ENCODE results near the gene TMEM184A.

The TMEM184A gene

DNA sequence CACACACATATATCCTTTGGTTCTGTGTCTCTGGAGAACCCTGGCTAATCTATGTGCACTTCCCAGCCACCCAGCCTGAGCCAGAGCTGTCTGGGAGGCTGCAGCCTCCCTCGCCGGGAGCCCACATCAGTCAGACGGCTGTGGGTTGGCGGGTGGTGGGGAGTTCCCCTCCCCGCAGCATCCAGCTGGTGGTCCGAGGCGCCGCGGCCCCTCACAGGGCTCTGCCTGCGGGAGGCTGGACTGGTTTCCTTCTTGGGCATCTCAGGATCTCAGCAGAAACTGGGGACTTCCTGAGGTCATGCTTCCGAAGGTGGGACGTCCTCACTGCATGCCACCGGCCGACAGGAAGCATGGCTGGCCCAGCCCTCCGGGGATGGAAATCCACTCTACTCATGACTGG, 35.9 kb upstream of the TMEM184A start:
- H3K36me3 ChIP-seq (replicated peaks; ENCODE audit: low read depth, low read length), result no peaks in the 10 kb centered on the region
- H3K79me2 ChIP-seq (ENCODE audit: low read length), result no peaks in the 10 kb centered on the region
- H3K4me3 ChIP-seq (ENCODE audit: low read length), result no peak overlapping the region
- no peaks in the 10 kb centered on the region for H4K20me1 ChIP-seq (ENCODE audit: insufficient read depth, low read length)
- TF ChIP-seq, protein P1, sequence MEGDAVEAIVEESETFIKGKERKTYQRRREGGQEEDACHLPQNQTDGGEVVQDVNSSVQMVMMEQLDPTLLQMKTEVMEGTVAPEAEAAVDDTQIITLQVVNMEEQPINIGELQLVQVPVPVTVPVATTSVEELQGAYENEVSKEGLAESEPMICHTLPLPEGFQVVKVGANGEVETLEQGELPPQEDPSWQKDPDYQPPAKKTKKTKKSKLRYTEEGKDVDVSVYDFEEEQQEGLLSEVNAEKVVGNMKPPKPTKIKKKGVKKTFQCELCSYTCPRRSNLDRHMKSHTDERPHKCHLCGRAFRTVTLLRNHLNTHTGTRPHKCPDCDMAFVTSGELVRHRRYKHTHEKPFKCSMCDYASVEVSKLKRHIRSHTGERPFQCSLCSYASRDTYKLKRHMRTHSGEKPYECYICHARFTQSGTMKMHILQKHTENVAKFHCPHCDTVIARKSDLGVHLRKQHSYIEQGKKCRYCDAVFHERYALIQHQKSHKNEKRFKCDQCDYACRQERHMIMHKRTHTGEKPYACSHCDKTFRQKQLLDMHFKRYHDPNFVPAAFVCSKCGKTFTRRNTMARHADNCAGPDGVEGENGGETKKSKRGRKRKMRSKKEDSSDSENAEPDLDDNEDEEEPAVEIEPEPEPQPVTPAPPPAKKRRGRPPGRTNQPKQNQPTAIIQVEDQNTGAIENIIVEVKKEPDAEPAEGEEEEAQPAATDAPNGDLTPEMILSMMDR (IDR thresholded peaks at IDR 0.05; ENCODE audit: low read depth, low read length), result no peak
- no peak for TF ChIP-seq EZH2phosphoT487 (IDR thresholded peaks at IDR 0.05; ENCODE audit: low read depth)
- H2AFZ ChIP-seq (ENCODE audit: low read depth, low read length), result no peak overlapping the region
- no peak overlapping the region for H3K27ac ChIP-seq (ENCODE audit: low read length)
- H3K4me2 ChIP-seq (ENCODE audit: low read length), result no peak overlapping the region
- H3K9me3 ChIP-seq (ENCODE audit: insufficient read depth, low read length), result no peaks in the 10 kb centered on the region
- H3K9ac ChIP-seq (ENCODE audit: low read length), result no peak overlapping the region
- H3K27me3 ChIP-seq (ENCODE audit: low read depth, low read length), result peaks cover 8% of the 10 kb centered on the region
- no peaks in the 10 kb centered on the region for H3K4me1 ChIP-seq (ENCODE audit: low read length)

DNA sequence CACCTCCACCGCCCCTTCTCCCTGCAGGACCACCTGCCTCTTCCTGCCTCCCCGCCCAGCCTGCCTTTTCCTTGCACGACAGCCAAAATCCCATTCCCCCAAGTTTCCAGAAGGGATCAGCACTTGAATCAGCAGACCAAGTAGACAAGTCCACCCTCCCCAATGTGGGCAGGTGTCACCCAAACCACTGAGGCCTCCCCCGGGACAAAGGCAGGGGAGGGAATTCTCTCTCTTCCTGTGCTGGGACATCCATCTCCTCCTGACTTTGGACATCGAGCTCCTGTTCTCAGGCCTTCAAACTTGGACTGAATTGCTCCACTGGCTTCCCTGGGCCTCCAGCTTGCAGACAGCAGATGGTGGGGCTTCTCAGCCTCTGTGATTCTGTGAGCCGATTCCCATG, 35.4 kb upstream of the TMEM184A start:
- TF ChIP-seq EZH2phosphoT487 (IDR thresholded peaks at IDR 0.05; ENCODE audit: low read depth), result no peak
- TF ChIP-seq, protein P1 (IDR thresholded peaks at IDR 0.05; ENCODE audit: low read depth, low read length), result no peak
- H3K4me1 ChIP-seq (ENCODE audit: low read length), result no peaks in the 10 kb centered on the region
- no peaks in the 10 kb centered on the region for H3K9me3 ChIP-seq (ENCODE audit: insufficient read depth, low read length)
- no peak overlapping the region for H3K4me2 ChIP-seq (ENCODE audit: low read length)
- no peak overlapping the region for H3K27ac ChIP-seq (ENCODE audit: low read length)
- no peaks in the 10 kb centered on the region for H4K20me1 ChIP-seq (ENCODE audit: insufficient read depth, low read length)
- no peak overlapping the region for H3K9ac ChIP-seq (ENCODE audit: low read length)
- no peak overlapping the region for H2AFZ ChIP-seq (ENCODE audit: low read depth, low read length)
- H3K27me3 ChIP-seq (ENCODE audit: low read depth, low read length), result peaks cover 8% of the 10 kb centered on the region
- no peaks in the 10 kb centered on the region for H3K36me3 ChIP-seq (replicated peaks; ENCODE audit: low read depth, low read length)
- no peak overlapping the region for H3K4me3 ChIP-seq (ENCODE audit: low read length)
- H3K79me2 ChIP-seq (ENCODE audit: low read length), result no peaks in the 10 kb centered on the region

DNA sequence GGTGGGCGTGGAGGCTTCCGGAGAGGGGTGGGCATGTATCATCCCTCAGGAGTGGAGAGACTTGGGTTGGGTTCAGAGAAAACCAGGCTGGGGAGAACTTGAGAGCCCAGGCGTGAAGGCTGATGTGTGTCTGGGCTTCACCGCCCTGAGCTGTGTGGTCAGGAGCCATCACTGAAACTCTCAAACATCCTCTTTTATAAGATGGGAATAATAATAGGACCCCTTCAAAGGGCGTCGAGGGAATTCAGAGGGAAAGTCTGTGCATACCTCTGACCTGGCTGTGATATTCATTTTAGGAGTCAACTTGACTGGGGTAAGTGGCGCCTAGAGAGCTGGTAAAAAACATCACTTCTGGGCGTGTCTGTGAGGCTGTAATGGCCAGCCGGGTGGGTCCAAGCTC, 34.9 kb upstream of the TMEM184A start:
- no peak overlapping the region for H3K4me3 ChIP-seq (ENCODE audit: low read length)
- H3K4me2 ChIP-seq (ENCODE audit: low read length), result no peak overlapping the region
- H4K20me1 ChIP-seq (ENCODE audit: insufficient read depth, low read length), result no peaks in the 10 kb centered on the region

DNA sequence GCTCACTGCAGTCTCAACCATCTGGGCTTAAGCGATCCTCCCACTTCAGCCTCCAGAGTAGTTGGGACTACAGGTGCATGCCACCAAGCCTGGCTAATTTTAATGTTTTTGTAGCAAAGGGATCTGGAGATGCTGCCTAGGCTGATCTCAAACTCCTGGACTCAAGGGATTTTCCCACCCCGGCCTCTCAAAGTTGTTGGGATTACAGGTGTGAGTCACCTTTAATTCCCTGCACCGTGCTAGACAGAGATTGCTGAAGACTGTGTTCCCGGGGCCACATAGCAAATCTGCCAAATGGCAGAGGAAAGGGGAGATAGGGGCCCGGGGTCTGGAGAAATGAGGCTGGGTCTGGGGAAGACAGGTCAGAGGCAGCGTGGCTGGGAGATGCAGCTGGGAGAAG, 34.5 kb upstream of the TMEM184A start:
- Histone ChIP-seq H3K27ac (ENCODE audit: low read length) (no peak overlapping the region), H3K4me2 (ENCODE audit: low read length) (no peak overlapping the region), H2AFZ (ENCODE audit: low read depth, low read length) (no peak overlapping the region), H3K36me3 (replicated peaks; ENCODE audit: low read depth, low read length) (no peaks in the 10 kb centered on the region), H3K27me3 (ENCODE audit: low read depth, low read length) (peaks cover 8% of the 10 kb centered on the region), H3K4me3 (ENCODE audit: low read length) (no peak overlapping the region), H3K4me1 (ENCODE audit: low read length) (no peaks in the 10 kb centered on the region), H4K20me1 (ENCODE audit: insufficient read depth, low read length) (no peaks in the 10 kb centered on the region), H3K79me2 (ENCODE audit: low read length) (no peaks in the 10 kb centered on the region), H3K9me3 (ENCODE audit: insufficient read depth, low read length) (no peaks in the 10 kb centered on the region), H3K9ac (ENCODE audit: low read length) (no peak overlapping the region)
- TF ChIP-seq, protein P1 (IDR thresholded peaks at IDR 0.05; ENCODE audit: low read depth, low read length), result no peak
- no peak for TF ChIP-seq EZH2phosphoT487 (IDR thresholded peaks at IDR 0.05; ENCODE audit: low read depth)

More for the DNA sequence above, 34.9 kb upstream of the TMEM184A start:
- no peak for TF ChIP-seq EZH2phosphoT487 (IDR thresholded peaks at IDR 0.05; ENCODE audit: low read depth)
- TF ChIP-seq, protein P1 (IDR thresholded peaks at IDR 0.05; ENCODE audit: low read depth, low read length), result no peak
- no peaks in the 10 kb centered on the region for H3K79me2 ChIP-seq (ENCODE audit: low read length)
- H3K27ac ChIP-seq (ENCODE audit: low read length), result no peak overlapping the region
- H2AFZ ChIP-seq (ENCODE audit: low read depth, low read length), result no peak overlapping the region
- H3K9ac ChIP-seq (ENCODE audit: low read length), result no peak overlapping the region
- H3K27me3 ChIP-seq (ENCODE audit: low read depth, low read length), result peaks cover 8% of the 10 kb centered on the region
- H3K36me3 ChIP-seq (replicated peaks; ENCODE audit: low read depth, low read length), result no peaks in the 10 kb centered on the region
- no peaks in the 10 kb centered on the region for H3K4me1 ChIP-seq (ENCODE audit: low read length)
- no peaks in the 10 kb centered on the region for H3K9me3 ChIP-seq (ENCODE audit: insufficient read depth, low read length)
